ENCODE measurements around the gene PCDHGB1.
"Not testable (repeated sequence)": the region's sequence is repeated elsewhere in the genome, so short reads cannot be mapped to it uniquely, and the experiment has no call there.

The PCDHGB1 gene

GRCh38 chr5:141349917-141350619 lies at the start of gene PCDHGB1:
Gene PCDHGB1, plus strand, starts transcription at chr5:141350099. Its CDS starts 162 bp downstream, at chr5:141350261.
- H3K27ac Mint-ChIP-seq, result no peak within 1 kb of the TSS
- DNase-seq (ENCODE audit: low spot score in 2 of 2), result no peak
- peak; percentile 50 for ATAC-seq (ENCODE audit: low read depth)
- peaks cover 22% of the 10 kb centered on the region for H3K27me3 Mint-ChIP-seq
- H3K4me1 Mint-ChIP-seq, result no peaks in the 10 kb centered on the region
- H3K4me3 Mint-ChIP-seq, result peak within 1 kb of the TSS; percentile 54
- H3K9me3 Mint-ChIP-seq, result peaks cover 16% of the 10 kb centered on the region
- peaks cover 3% of the 10 kb centered on the region for H3K36me3 Mint-ChIP-seq

GRCh38 chr5:141303756-141304155 lies 46.1 kb upstream of the PCDHGB1 start, which contains the start of gene SLC25A2:
Gene SLC25A2, minus strand, starts transcription at chr5:141304049. Its CDS starts 184 bp downstream, at chr5:141303865.
- H3K36me3 Mint-ChIP-seq, result peaks cover 39% of the 10 kb centered on the region
- DNase-seq (ENCODE audit: low spot score in 2 of 2) (no peak), ATAC-seq (ENCODE audit: low read depth) (no peak)
- no peaks in the 10 kb centered on the region for H3K4me1 Mint-ChIP-seq
- H3K9me3 Mint-ChIP-seq, result peaks cover 11% of the 10 kb centered on the region
- no peak within 1 kb of the TSS for H3K4me3 Mint-ChIP-seq
- H3K27me3 Mint-ChIP-seq, result no peaks in the 10 kb centered on the region
- H3K27ac Mint-ChIP-seq, result no peak within 1 kb of the TSS

- peaks cover 17% of the 10 kb centered on the region for H3K9me3 Mint-ChIP-seq
- peaks cover 47% of the 10 kb centered on the region for H3K36me3 Mint-ChIP-seq
- H3K27me3 Mint-ChIP-seq, result no peaks in the 10 kb centered on the region
- H3K4me1 Mint-ChIP-seq, result no peaks in the 10 kb centered on the region
- DNase-seq (ENCODE audit: low spot score in 2 of 2) (no peak), ATAC-seq (ENCODE audit: low read depth) (no peak)
- no peak overlapping the region for H3K4me3 Mint-ChIP-seq
- H3K27ac Mint-ChIP-seq, result no peak overlapping the region
Measured at GRCh38 chr5:141306630-141307029, 43.3 kb upstream of the PCDHGB1 start.

- no peak for ATAC-seq (ENCODE audit: low read depth)
- Mint-ChIP-seq H3K27me3 (no peaks in the 10 kb centered on the region), H3K4me3 (no peak overlapping the region), H3K9me3 (peaks cover 24% of the 10 kb centered on the region), H3K27ac (no peak overlapping the region), H3K4me1 (peaks cover 6% of the 10 kb centered on the region), H3K36me3 (peaks cover 50% of the 10 kb centered on the region)
- no peak for DNase-seq (ENCODE audit: low spot score in 2 of 2)
Measured at GRCh38 chr5:141313711-141314110, 36.2 kb upstream of the PCDHGB1 start.

GRCh38 chr5:141316963-141317362 lies 32.9 kb upstream of the PCDHGB1 start:
- H3K27me3 Mint-ChIP-seq; H3K4me3 Mint-ChIP-seq; H3K27ac Mint-ChIP-seq; DNase-seq (ENCODE audit: low spot score in 2 of 2); ATAC-seq (ENCODE audit: low read depth): not testable (repeated sequence)
- peaks cover 13% of the 10 kb centered on the region for H3K4me1 Mint-ChIP-seq
- peaks cover 21% of the 10 kb centered on the region for H3K9me3 Mint-ChIP-seq
- H3K36me3 Mint-ChIP-seq, result peaks cover 51% of the 10 kb centered on the region

GRCh38 chr5:141319202-141319601 lies 30.7 kb upstream of the PCDHGB1 start:
- peak overlapping the region; percentile 100 for H3K27ac Mint-ChIP-seq

DNA sequence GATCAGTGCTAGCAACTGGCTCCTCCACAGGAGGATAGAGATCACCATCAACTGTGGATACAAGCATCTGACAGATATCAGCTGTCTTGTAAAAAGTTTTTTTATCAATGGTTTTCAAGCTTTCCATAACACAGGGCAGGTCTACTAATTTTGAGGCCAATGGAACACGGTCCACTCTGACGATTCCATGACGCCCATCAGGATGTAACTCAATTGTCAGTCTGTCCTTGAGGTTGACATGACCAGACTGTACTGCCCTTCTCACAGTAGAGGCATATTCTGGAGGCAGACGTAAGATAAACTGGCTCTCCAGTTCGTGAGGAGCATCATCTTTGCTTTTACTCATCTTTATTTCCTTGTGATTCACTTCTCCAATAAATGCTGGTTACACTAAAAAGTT lies 30.2 kb upstream of the PCDHGB1 start:
- Mint-ChIP-seq H3K27me3 (peaks cover 1% of the 10 kb centered on the region), H3K27ac (peak overlapping the region; percentile 100), H3K36me3 (peaks cover 33% of the 10 kb centered on the region), H3K4me3 (peak overlapping the region; percentile 98), H3K4me1 (peaks cover 13% of the 10 kb centered on the region), H3K9me3 (peaks cover 20% of the 10 kb centered on the region)
- DNase-seq (ENCODE audit: low spot score in 2 of 2) (no peak), ATAC-seq (ENCODE audit: low read depth) (no peak)

More at GRCh38 chr5:141319202-141319601, 30.7 kb upstream of the PCDHGB1 start:
- peaks cover 13% of the 10 kb centered on the region for H3K4me1 Mint-ChIP-seq
- peak overlapping the region; percentile 27 for H3K4me3 Mint-ChIP-seq
- H3K36me3 Mint-ChIP-seq, result peaks cover 35% of the 10 kb centered on the region
- H3K9me3 Mint-ChIP-seq, result peaks cover 21% of the 10 kb centered on the region
- ATAC-seq (ENCODE audit: low read depth) (no peak), DNase-seq (ENCODE audit: low spot score in 2 of 2) (no peak)
- H3K27me3 Mint-ChIP-seq, result no peaks in the 10 kb centered on the region

DNA sequence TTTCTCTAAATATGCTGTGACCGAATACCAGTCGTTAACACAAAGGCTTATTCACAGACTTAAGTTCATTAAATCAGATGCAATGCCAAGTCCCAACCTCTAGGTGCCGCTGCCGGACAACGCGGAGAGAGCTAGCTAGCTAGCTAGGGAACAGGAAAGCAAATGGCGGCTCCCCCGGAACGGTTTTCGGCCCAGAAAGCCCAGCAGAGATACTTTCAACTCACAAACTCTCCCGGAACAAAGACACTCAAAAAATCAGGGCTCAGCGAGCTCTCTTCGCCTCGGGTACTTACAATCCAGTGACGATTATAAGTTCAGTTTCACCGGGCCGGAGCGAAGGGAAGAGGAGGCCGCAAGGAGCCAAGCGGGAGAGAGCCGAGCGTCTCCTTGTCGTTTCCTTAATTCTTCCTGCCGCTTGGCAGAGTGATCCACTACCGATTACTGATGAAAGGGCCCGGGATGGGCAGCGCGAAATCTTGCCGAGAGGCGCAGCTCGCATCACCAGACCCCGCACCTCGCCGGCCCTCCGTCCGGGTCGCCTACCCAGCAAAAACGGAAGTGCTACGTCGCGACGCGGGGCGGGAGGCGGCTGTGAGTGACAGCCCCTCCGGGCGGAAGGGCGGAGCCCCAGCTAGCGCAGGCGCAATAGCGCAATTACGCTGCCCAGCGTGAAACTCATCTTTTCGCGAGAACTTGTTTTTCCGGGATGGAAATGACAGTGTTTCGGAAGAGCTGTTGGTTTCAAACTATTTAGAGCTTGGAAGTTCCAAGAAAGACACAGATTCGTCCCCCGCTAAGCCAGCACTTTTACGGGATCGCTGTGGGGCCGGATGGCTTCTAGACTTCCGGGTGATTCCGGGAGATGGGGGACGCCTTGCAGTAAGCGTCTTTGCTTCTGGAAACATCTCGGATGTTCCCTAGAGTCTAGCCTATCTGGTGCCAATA lies 29.4 kb upstream of the PCDHGB1 start, which contains the start of gene TAF7:
Gene TAF7, minus strand, starts transcription at position 560 of the 945 bp plus-strand sequence. CDS start 740 bp downstream, outside the sequence.
- Mint-ChIP-seq H3K4me3 (peak within 1 kb of the TSS; percentile 98), H3K9me3 (peaks cover 14% of the 10 kb centered on the region), H3K27me3 (peaks cover 2% of the 10 kb centered on the region), H3K4me1 (peaks cover 12% of the 10 kb centered on the region), H3K27ac (peak within 1 kb of the TSS; percentile 100), H3K36me3 (peaks cover 25% of the 10 kb centered on the region)
- peak; percentile 92 to 94 for DNase-seq (ENCODE audit: low spot score in 2 of 2)
- peak; percentile 88 for ATAC-seq (ENCODE audit: low read depth)

GRCh38 chr5:141322261-141322660 lies 27.6 kb upstream of the PCDHGB1 start:
- Mint-ChIP-seq H3K27me3 (peaks cover 2% of the 10 kb centered on the region), H3K36me3 (peaks cover 22% of the 10 kb centered on the region), H3K4me3 (no peak overlapping the region), H3K27ac (no peak overlapping the region), H3K4me1 (peaks cover 14% of the 10 kb centered on the region), H3K9me3 (peaks cover 11% of the 10 kb centered on the region)
- ATAC-seq (ENCODE audit: low read depth) (no peak), DNase-seq (ENCODE audit: low spot score in 2 of 2) (no peak)

DNA sequence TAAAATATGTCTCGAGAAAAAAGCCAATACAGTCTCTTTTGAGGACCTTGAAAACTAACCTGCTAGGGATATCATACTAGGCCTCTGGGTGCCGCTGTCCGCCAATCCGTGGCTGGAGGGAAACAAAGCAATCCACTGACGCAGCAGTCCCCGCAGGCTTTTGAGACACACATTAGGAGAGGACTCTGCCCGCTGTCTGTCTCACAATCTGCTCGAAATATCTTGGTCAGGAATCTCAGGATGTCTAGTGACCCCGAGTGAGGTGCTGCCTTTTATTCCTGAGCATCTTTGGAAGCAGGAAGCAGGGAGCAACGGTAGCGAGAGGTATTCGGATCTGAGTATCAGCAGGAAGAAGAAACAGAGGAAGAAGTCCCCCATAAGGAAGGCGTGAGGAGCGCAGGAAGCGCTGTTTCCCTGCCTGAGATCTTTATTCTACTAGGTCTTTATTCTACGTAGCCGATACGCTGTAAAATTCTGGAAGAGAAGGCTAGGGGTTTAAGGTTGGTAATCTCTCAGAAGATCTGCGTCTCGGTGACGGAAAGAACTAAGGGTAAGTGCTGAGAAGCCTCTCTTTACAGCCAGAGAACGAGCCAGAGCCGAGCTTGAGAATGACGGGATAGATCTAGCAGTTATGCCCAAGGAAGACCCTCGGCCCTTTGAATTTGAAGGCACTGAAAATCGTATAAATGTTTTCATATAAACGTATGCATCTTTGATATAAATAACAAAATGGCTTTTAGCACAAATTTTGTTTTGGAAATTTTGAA lies 23.6 kb upstream of the PCDHGB1 start:
- peaks cover 4% of the 10 kb centered on the region for H3K9me3 Mint-ChIP-seq
- H3K27me3 Mint-ChIP-seq, result peaks cover 8% of the 10 kb centered on the region
- ATAC-seq (ENCODE audit: low read depth) (peak; percentile 88), DNase-seq (ENCODE audit: low spot score in 2 of 2) (peak; percentile 32 to 44)
- H3K27ac Mint-ChIP-seq, result peak overlapping the region; percentile 81
- peaks cover 3% of the 10 kb centered on the region for H3K36me3 Mint-ChIP-seq
- peak overlapping the region; percentile 93 for H3K4me3 Mint-ChIP-seq
- H3K4me1 Mint-ChIP-seq, result peaks cover 4% of the 10 kb centered on the region

GRCh38 chr5:141328231-141328630 lies 21.7 kb upstream of the PCDHGB1 start:
- H3K9me3 Mint-ChIP-seq, result peaks cover 5% of the 10 kb centered on the region
- DNase-seq (ENCODE audit: low spot score in 2 of 2) (no peak), ATAC-seq (ENCODE audit: low read depth) (no peak)
- peaks cover 10% of the 10 kb centered on the region for H3K27me3 Mint-ChIP-seq
- peaks cover 3% of the 10 kb centered on the region for H3K36me3 Mint-ChIP-seq
- no peak overlapping the region for H3K4me3 Mint-ChIP-seq
- no peak overlapping the region for H3K27ac Mint-ChIP-seq
- H3K4me1 Mint-ChIP-seq, result peaks cover 4% of the 10 kb centered on the region

DNA sequence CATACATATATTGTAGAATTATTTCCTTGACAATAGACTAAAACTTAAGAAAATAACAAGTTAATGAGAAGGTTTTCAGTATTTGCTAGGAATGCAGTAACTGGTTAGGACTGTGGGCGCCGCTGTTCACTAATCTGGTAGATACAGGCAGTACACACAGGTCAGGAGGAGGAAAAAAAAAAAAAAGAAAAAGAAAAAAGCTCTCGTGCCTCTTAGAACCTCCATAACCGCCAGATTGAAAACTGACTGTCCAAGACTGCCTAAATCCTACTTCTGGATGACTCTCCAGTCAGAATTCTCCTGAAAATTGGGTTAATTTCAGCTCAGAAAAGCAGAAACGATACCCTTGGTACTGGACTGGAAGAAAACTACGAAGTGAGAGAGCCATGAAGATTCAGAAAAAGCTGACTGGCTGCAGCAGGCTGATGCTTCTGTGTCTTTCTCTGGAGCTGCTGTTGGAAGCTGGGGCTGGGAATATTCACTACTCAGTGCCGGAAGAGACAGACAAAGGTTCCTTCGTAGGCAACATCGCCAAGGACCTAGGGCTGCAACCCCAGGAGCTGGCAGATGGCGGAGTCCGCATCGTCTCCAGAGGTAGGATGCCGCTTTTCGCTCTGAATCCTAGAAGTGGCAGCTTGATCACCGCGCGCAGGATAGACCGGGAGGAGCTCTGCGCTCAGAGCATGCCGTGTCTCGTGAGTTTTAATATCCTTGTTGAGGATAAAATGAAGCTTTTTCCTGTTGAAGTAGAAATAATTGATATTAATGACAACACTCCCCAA lies 19.4 kb upstream of the PCDHGB1 start, which contains the start of gene PCDHGA1:
Gene PCDHGA1, plus strand, starts transcription at position 216 of the 782 bp plus-strand sequence.
- ATAC-seq (ENCODE audit: low read depth), result peak; percentile 48
- peaks cover 7% of the 10 kb centered on the region for H3K9me3 Mint-ChIP-seq
- peak within 1 kb of the TSS; percentile 24 for H3K4me3 Mint-ChIP-seq
- H3K27ac Mint-ChIP-seq, result no peak within 1 kb of the TSS
- peaks cover 17% of the 10 kb centered on the region for H3K27me3 Mint-ChIP-seq
- H3K36me3 Mint-ChIP-seq, result peaks cover 5% of the 10 kb centered on the region
- peaks cover 6% of the 10 kb centered on the region for H3K4me1 Mint-ChIP-seq
- no peak for DNase-seq (ENCODE audit: low spot score in 2 of 2)

- not testable (repeated sequence) for ATAC-seq (ENCODE audit: low read depth); H3K27ac Mint-ChIP-seq; H3K4me1 Mint-ChIP-seq; H3K4me3 Mint-ChIP-seq; DNase-seq (ENCODE audit: low spot score in 2 of 2); H3K36me3 Mint-ChIP-seq
- Mint-ChIP-seq H3K9me3 (peaks cover 20% of the 10 kb centered on the region), H3K27me3 (peaks cover 26% of the 10 kb centered on the region)
Measured at GRCh38 chr5:141332571-141332970, 17.3 kb upstream of the PCDHGB1 start.
